Muscle of leg (tissue), 11 donors: ENCODE results near the gene UMPS. TPM values are rescaled to one million over a fixed set of nuclear protein-coding genes. Genes with fewer than 3 reads are reported as not detected.
"Not testable (repeated sequence)": the region's sequence is repeated elsewhere in the genome, so short reads cannot be mapped to it uniquely, and the experiment has no call there.

Experiments used
- DNase-seq: peaks from one replicate; pipeline ENCODE4 v3.0.0; 2013
- H3K27ac ChIP-seq: one replicate; pipeline ENCODE4 v1.5.1; 2013; ENCODE audit warnings: mild to moderate bottlenecking, low read length, control low read depth
- H3K27me3 ChIP-seq: one replicate; pipeline ENCODE4 v1.6.1; 2013; ENCODE audit warnings: low read length; ENCODE audit not compliant: control insufficient read depth, insufficient read depth
- H3K36me3 ChIP-seq: one replicate; pipeline ENCODE4 v1.6.1; 2013; ENCODE audit warnings: low read length; ENCODE audit not compliant: control insufficient read depth, insufficient read depth
- H3K4me1 ChIP-seq: one replicate; pipeline ENCODE4 v1.6.1; 2013; ENCODE audit warnings: low read length; ENCODE audit not compliant: control insufficient read depth, insufficient read depth
- H3K4me3 ChIP-seq: one replicate; pipeline ENCODE4 v1.5.1; 2013; ENCODE audit warnings: low read length, control low read depth
- H3K9me3 ChIP-seq: replicated peaks from 2 replicates; pipeline ENCODE4 v1.6.1; 2013; ENCODE audit warnings: low read depth, low read length; ENCODE audit not compliant: control insufficient read depth
- whole genome bisulfite sequencing: methylation state at CpG from one replicate; pipeline ENCODE4 v1.1.5; 2013; ENCODE audit warnings: missing lambda C conversion rate; ENCODE audit not compliant: insufficient coverage; 5-methylcytosine and 5-hydroxymethylcytosine counted together
- polyA plus RNA-seq, 8 donors: library from polyadenylated mRNA; unstranded; fragments of 120-200 nt; gene quantifications; one replicate each; pipeline versions ENCODE4 v1.2.1 to v1.2.3, GENCODE V29; 2013; ENCODE audit warnings: inconsistent platforms in 1 of 8, low replicate concordance in 1 of 8; ENCODE audit not compliant: insufficient read length in 8 of 8, insufficient read depth in 1 of 8
- total RNA-seq: library from RNA; stranded (reverse); fragments of 120-200 nt; gene quantifications from one replicate; pipeline ENCODE4 v1.2.4, GENCODE V29; 2013

Gene UMPS
- total and polyA plus RNA-seq, 9 donors = 17.2 to 27.3 (median 19.9) TPM

DNA sequence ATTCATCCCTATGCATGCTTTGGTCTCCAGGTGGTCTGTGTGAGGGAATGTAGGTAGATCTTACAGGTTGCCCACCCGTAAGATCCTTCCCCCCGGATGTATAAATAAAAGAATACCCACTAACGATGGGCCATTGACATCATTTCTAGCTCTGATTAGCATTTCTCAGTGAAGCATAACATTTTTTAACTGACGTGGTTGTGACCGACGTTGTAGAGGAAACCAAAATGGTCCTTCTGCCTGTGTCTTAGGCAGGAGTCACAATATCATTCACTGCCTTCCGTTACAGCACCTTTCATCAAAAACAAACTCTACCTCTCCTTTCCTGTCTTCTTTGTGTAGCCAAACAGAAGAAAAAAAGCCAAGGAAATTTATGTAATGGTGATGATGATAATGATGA, 27.3 kb upstream of the UMPS start:
- Histone ChIP-seq H3K36me3 (no peaks in the 10 kb centered on the region), H3K4me1 (peaks cover 2% of the 10 kb centered on the region), H3K27ac (no peak overlapping the region), H3K4me3 (no peak overlapping the region), H3K27me3 (no peaks in the 10 kb centered on the region), H3K9me3 (no peaks in the 10 kb centered on the region)
- 86% methylated on average over 4 of the region's 7 CpGs for WGBS
- no peak for DNase-seq

- Histone ChIP-seq H3K27me3 (no peaks in the 10 kb centered on the region), H3K4me1 (peaks cover 2% of the 10 kb centered on the region), H3K36me3 (no peaks in the 10 kb centered on the region), H3K27ac (no peak overlapping the region), H3K4me3 (no peak overlapping the region), H3K9me3 (no peaks in the 10 kb centered on the region)
- no CpG with 5 or more reads among the region's 1 CpG for WGBS
- DNase-seq = no peak
Observed at GRCh38 chr3:124705552-124705951, 24.7 kb upstream of the UMPS start.

DNA sequence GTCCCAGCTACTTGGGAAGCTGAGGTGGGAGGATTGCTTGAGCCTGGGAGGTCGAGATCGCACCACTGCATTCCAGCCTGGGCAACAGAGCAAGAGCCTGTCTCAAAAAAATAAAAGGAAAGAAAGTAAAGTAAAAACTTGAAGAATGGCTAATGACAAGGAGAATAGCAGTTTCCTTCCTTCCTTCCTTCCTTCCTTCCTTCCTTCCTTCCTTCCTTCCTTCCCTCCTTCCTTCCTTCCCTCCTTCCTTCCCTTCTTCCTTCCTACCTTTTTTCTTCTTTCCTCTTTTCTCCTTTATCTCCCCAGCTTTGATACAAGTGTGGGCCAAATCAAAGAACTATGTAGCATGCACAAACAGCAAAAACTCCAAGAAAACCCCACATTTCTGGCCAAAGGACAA, 23.0 kb upstream of the UMPS start:
- H3K36me3 ChIP-seq, H3K4me3 ChIP-seq, H3K9me3 ChIP-seq, H3K27ac ChIP-seq, DNase-seq, H3K4me1 ChIP-seq, H3K27me3 ChIP-seq: not testable (repeated sequence)
- WGBS = 92% methylated on average over 2 of the region's 2 CpGs

DNA sequence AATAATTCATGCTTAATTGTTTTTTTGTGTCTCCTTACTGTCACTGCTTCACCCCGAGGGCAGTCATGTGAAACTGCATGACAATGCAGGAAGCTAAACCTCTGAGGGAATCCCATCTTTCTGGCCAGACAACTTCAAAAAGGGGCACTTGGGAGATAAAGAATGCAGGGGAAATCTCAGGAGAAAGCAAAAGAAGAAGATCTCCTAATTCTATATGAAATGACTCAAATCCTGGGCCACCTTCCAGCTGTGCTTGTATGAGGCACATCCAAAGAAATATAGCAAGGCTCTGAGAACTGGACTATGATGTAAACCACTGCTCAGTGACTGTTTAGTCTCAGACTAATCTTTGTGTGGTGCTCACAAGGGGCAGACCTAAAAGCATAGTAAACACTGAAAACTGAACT, 22.6 kb upstream of the UMPS start:
- 40% methylated on average over 1 of the region's 1 CpG for WGBS
- no peak overlapping the region for H3K4me3 ChIP-seq
- no peaks in the 10 kb centered on the region for H3K27me3 ChIP-seq
- H3K27ac ChIP-seq = no peak overlapping the region
- H3K4me1 ChIP-seq = peaks cover 2% of the 10 kb centered on the region
- H3K36me3 ChIP-seq = no peaks in the 10 kb centered on the region
- H3K9me3 ChIP-seq = no peaks in the 10 kb centered on the region
- DNase-seq = peak; percentile 86

DNA sequence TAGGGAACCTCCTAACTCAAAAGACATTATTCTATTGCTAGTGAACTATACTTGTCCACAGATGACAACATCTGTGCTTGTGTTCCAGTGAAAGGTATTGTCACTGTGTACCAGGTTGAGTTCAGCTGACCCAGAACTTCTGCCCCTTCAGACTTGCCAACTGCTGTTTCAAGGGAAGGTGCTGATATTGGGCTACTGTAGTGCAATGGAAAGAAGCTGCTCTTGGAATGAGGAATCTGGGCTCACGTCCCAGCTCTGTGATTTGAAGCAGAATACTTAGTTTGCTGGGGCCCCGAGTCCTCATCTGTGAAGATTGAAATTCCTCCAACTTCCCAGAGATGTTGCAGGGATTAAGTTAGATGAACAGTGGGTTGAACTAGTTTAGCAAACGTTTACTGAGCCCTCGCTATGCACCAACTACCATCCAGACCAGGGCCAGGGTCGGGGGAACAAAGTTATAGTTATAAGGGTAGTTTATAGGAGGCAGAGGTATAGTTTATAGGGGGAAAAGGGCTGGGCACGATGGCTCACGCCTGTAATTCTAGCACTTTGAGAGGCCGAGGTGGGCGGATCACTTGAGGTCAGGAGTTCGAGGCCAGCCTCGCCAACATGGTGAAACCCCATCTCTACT, 15.9 kb upstream of the UMPS start:
- Histone ChIP-seq H3K4me1 (no peaks in the 10 kb centered on the region), H3K4me3 (no peak overlapping the region), H3K27me3 (no peaks in the 10 kb centered on the region), H3K36me3 (peaks cover 3% of the 10 kb centered on the region), H3K9me3 (no peaks in the 10 kb centered on the region), H3K27ac (no peak overlapping the region)
- peak; percentile 63 for DNase-seq
- 37% methylated on average over 4 of the region's 11 CpGs for WGBS

DNA sequence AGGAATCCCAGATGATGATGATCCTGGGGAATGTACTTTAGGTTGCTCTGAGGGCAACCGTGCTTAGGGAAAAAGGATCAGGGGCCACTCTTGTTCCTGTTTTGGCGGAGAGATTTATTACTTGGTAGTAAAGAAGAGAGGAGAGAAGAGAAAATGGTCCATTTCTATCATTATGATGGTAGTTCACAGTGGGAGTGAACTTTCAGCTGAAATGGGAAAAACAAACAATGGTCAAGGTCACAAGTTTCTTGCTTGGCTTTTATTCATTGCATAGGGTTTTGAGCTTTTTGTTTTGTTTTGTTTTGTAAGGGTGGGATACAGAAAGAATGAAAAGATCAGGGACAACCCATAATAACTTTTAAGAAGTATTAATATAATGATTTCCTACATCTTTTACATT, 7.7 kb upstream of the UMPS start:
- peaks cover 3% of the 10 kb centered on the region for H3K36me3 ChIP-seq
- no peak overlapping the region for H3K4me3 ChIP-seq
- WGBS = 59% methylated on average over 2 of the region's 2 CpGs
- no peaks in the 10 kb centered on the region for H3K9me3 ChIP-seq
- no peak overlapping the region for H3K27ac ChIP-seq
- no peak for DNase-seq
- H3K4me1 ChIP-seq = no peaks in the 10 kb centered on the region
- H3K27me3 ChIP-seq = peaks cover 9% of the 10 kb centered on the region

- Histone ChIP-seq H3K4me1 (peaks cover 14% of the 10 kb centered on the region), H3K4me3 (peak overlapping the region; percentile 92), H3K9me3 (no peaks in the 10 kb centered on the region), H3K27me3 (peaks cover 5% of the 10 kb centered on the region), H3K27ac (no peak overlapping the region), H3K36me3 (peaks cover 13% of the 10 kb centered on the region)
- 12% methylated on average over 6 of the region's 13 CpGs for WGBS
- DNase-seq = no peak
Observed at GRCh38 chr3:124730941-124731297, 667 bp downstream of the UMPS start.

- Histone ChIP-seq H3K36me3 (peaks cover 15% of the 10 kb centered on the region), H3K9me3 (no peaks in the 10 kb centered on the region), H3K4me1 (peaks cover 14% of the 10 kb centered on the region), H3K27me3 (peaks cover 2% of the 10 kb centered on the region), H3K4me3 (no peak overlapping the region), H3K27ac (no peak overlapping the region)
- WGBS = no CpG with 5 or more reads among the region's 4 CpGs
- no peak for DNase-seq
Observed at GRCh38 chr3:124731760-124732159, 1.5 kb downstream of the UMPS start.

- H3K27me3 ChIP-seq = no peaks in the 10 kb centered on the region
- no peaks in the 10 kb centered on the region for H3K4me1 ChIP-seq
- no peaks in the 10 kb centered on the region for H3K9me3 ChIP-seq
- H3K36me3 ChIP-seq = peaks cover 61% of the 10 kb centered on the region
- H3K27ac ChIP-seq = no peak overlapping the region
- no peak overlapping the region for H3K4me3 ChIP-seq
- no peak for DNase-seq
- WGBS = 91% methylated on average over 6 of the region's 6 CpGs
Observed at GRCh38 chr3:124741027-124741426, 10.8 kb downstream of the UMPS start.

DNA sequence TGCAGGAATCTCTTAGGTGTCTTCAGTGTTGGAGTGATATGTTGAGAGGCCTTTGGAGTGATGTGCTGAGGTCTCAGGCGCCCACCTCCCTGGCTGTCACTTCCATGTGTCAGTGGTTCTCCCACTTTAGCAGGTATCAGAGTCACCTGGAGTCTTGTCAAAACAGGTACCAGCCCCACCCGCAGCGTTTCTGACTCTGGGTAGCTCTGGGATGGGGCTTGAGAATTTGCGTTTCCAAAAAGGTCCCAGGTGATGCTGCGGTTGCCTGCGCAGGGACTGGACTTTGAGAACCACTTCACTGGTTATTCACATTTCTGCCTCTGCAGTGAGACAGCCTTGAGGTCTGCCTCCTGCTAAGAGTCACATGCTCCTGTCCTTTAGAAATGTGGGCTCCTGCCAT, 15.5 kb downstream of the UMPS start:
- no peak for DNase-seq
- Histone ChIP-seq H3K36me3 (peaks cover 53% of the 10 kb centered on the region), H3K4me1 (no peaks in the 10 kb centered on the region), H3K9me3 (no peaks in the 10 kb centered on the region), H3K4me3 (no peak overlapping the region), H3K27ac (no peak overlapping the region), H3K27me3 (no peaks in the 10 kb centered on the region)
- 88% methylated on average over 6 of the region's 6 CpGs for WGBS
